WTC11 (cell line): Measurements from ENCODE around the gene NTN3. TPM values are rescaled to one million over a fixed set of nuclear protein-coding genes. Genes with fewer than 3 reads are reported as not detected.
A peak's percentile ranks its signal among the peaks of the same experiment; 100 is the strongest.

Experiments used
- ATAC-seq: fragments of 200-7000 bp; cut with Tn5 transposase; 2 replicates; pipeline ENCODE4 v1.10.0; 2021; ENCODE audit warnings: mild to moderate bottlenecking, moderate library complexity
- CTCF ChIA-PET: fragments of 300-600 bp; sonication (Branson Sonifier 250); formaldehyde crosslinking; loops from one replicate; lab custom pipeline; 2021; ENCODE audit warnings: antibody characterized with exemption; lab: Charles Lee
- POLR2A ChIA-PET: fragments of 350-600 bp; sonication (Branson Sonifier 250); formaldehyde crosslinking; loops from one replicate; lab custom pipeline; 2021; ENCODE audit warnings: antibody characterized with exemption; lab: Charles Lee
- DNase-seq: peaks from one replicate; pipeline ENCODE4 v3.0.0; 2021; ENCODE audit warnings: low spot score
- H3K27ac Mint-ChIP-seq: 2 replicates; pipeline ENCODE4 v1.8.0; 2021; ENCODE audit warnings: mixed read lengths
- H3K27me3 Mint-ChIP-seq: 2 replicates; pipeline ENCODE4 v1.8.0; 2021; ENCODE audit warnings: low read depth, mild to moderate bottlenecking, moderate library complexity, mixed read lengths
- H3K36me3 Mint-ChIP-seq: 2 replicates; pipeline ENCODE4 v1.8.0; 2021; ENCODE audit warnings: mixed read lengths
- H3K4me1 Mint-ChIP-seq: 2 replicates; pipeline ENCODE4 v1.8.0; 2022; ENCODE audit warnings: mixed read lengths
- H3K4me3 Mint-ChIP-seq: 2 replicates; pipeline ENCODE4 v1.8.0; 2021; ENCODE audit warnings: mild to moderate bottlenecking, moderate library complexity, mixed read lengths
- H3K9me3 Mint-ChIP-seq: 2 replicates; pipeline ENCODE4 v1.8.0; 2021; ENCODE audit warnings: mixed read lengths
- ATF6 ChIP-seq: sonication (generic); formaldehyde crosslinking; IDR thresholded peaks from 2 replicates; pipeline ENCODE4 v1.8.1; 2023; ENCODE audit warnings: mild to moderate bottlenecking, missing genetic modification reagents
- GTF2I ChIP-seq: fragments of 250-450 bp; sonication (Bioruptor Pico); conservative IDR thresholded peaks from 2 replicates; pipeline ENCODE4 v1.4.0; 2021; ENCODE audit warnings: mild to moderate bottlenecking
- NFE2L1 ChIP-seq: sonication (generic); formaldehyde crosslinking; IDR thresholded peaks from 2 replicates; pipeline ENCODE4 v1.8.1; 2023; ENCODE audit warnings: missing genetic modification reagents
- NR3C1 ChIP-seq: sonication (generic); formaldehyde crosslinking; conservative IDR thresholded peaks from 2 replicates; pipeline ENCODE4 v1.8.1; 2023; ENCODE audit warnings: low read depth, mild to moderate bottlenecking, missing genetic modification reagents
- PREB ChIP-seq: sonication (generic); formaldehyde crosslinking; IDR thresholded peaks from 2 replicates; pipeline ENCODE4 v1.8.1; 2022; ENCODE audit warnings: mild to moderate bottlenecking, missing genetic modification reagents, moderate library complexity, borderline replicate concordance
- SP1 ChIP-seq: sonication (generic); formaldehyde crosslinking; conservative IDR thresholded peaks from 2 replicates; pipeline ENCODE4 v1.8.1; 2022; ENCODE audit warnings: missing genetic modification reagents
- TCF7 ChIP-seq: sonication (generic); formaldehyde crosslinking; IDR thresholded peaks from 2 replicates; pipeline ENCODE4 v1.8.0; 2022; ENCODE audit warnings: mild to moderate bottlenecking, low read depth, missing genetic modification reagents, moderate library complexity
- TP53 ChIP-seq: sonication (generic); formaldehyde crosslinking; IDR thresholded peaks from 2 replicates; pipeline ENCODE4 v1.8.1; 2023; ENCODE audit warnings: mild to moderate bottlenecking, missing genetic modification reagents
- ZNF138 ChIP-seq: sonication (generic); formaldehyde crosslinking; conservative IDR thresholded peaks from 2 replicates; pipeline ENCODE4 v1.8.1; 2022; ENCODE audit warnings: mild to moderate bottlenecking, moderate library complexity, missing genetic modification reagents
- ZNF416 ChIP-seq: fragments of 250-450 bp; sonication (Bioruptor Pico); IDR thresholded peaks from 2 replicates; pipeline ENCODE4 v1.9.0; 2021; ENCODE audit warnings: mild to moderate bottlenecking, inconsistent platforms
- total RNA-seq: library from RNA; stranded (reverse); gene quantifications from 3 replicates; pipeline ENCODE4 v1.2.3, GENCODE V29; 2021
- TF ChIP-seq, protein P1 (sequence below): sonication (generic); formaldehyde crosslinking; IDR thresholded peaks from 2 replicates; pipeline ENCODE4 v1.8.1; 2023; ENCODE audit warnings: mild to moderate bottlenecking, moderate library complexity, missing genetic modification reagents
- TF ChIP-seq, protein P2 (sequence below): sonication (generic); formaldehyde crosslinking; IDR thresholded peaks from 2 replicates; pipeline ENCODE4 v1.8.1; 2023; ENCODE audit warnings: mild to moderate bottlenecking, missing genetic modification reagents, borderline replicate concordance
- TF ChIP-seq, protein P3 (sequence below): fragments of 200-600 bp; IDR thresholded peaks from 2 replicates; pipeline ENCODE4 v1.8.0; 2022; ENCODE audit warnings: antibody characterized with exemption

The NTN3 gene
- total RNA-seq, 1 experiment from 2014 or later, result 0.92 TPM

- no peak for DNase-seq
- TF ChIP-seq PREB (CRISPR knock-in tag) (no peak), ATF6 (CRISPR knock-in tag) (no peak)
- Mint-ChIP-seq H3K27ac (peak overlapping the region; percentile 79; the same call in 1 of the 2 replicates), H3K9me3 (no peaks in the 10 kb centered on the region), H3K4me3 (peak overlapping the region; percentile 80), H3K27me3 (peaks cover 4% of the 10 kb centered on the region), H3K36me3 (no peaks in the 10 kb centered on the region; the same call in 1 of the 2 replicates), H3K4me1 (peaks cover 41% of the 10 kb centered on the region)
- POLR2A ChIA-PET, result interaction anchor here (2.0 kb wide), 1 partner anchor 15 kb away, joined by 6 read pairs; the partner anchor contains the start of gene CEMP1
- no peak for ATAC-seq
- CTCF ChIA-PET, result interaction anchor here (2.9 kb wide), 1 partner anchor 15 kb away, joined by 11 read pairs; no protein-coding TSS in a partner anchor
These were observed 45.5 kb downstream of the NTN3 start for GRCh38 chr16:2516391-2517240.

DNA sequence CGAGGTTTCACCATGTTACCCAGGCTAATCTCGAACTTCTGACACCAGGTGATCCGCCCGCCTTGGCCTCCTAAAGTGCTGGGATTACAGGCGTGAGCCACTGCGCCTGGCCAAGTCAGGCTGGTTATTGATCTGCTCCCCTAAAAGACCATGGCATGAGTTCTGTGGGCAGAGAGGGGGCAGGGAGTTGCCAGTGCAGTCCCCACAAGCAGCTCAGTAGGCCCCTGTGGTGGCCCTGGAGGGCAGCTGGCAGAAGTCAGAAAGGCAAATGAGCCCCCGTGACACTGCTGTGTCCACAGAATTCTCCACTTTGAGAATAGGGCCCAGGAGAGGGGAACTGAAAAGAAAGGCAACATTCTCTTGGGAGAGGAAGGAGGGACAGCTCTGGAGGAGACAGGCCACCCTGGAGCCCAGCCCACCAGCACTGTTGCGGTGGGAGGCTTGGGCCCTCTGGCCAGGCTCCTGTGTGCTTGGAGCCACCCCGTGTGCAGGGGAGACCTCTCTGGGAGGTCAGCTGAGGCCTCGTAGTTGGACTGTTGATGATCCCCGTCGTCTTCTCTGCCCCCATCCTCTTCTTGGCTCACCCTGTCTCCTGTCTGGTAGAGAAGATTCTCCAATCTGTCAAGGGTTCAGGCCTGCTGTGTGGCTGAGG lies 47.0 kb downstream of the NTN3 start:
- ChIA-PET CTCF (interaction anchor here (1.1 kb wide), 1 partner anchor 323 kb away, joined by 4 read pairs; no protein-coding TSS in a partner anchor), POLR2A (interaction anchor here (3.7 kb wide), 1 partner anchor 13 kb away, joined by 17 read pairs; the partner anchor contains the start of gene CEMP1)
- H3K9me3 Mint-ChIP-seq, result no peaks in the 10 kb centered on the region

More for the DNA sequence above, 47.0 kb downstream of the NTN3 start:
- TF ChIP-seq GTF2I (CRISPR knock-in tag), result no peak
- no peak for TF ChIP-seq ZNF416
- TF ChIP-seq, protein P1, sequence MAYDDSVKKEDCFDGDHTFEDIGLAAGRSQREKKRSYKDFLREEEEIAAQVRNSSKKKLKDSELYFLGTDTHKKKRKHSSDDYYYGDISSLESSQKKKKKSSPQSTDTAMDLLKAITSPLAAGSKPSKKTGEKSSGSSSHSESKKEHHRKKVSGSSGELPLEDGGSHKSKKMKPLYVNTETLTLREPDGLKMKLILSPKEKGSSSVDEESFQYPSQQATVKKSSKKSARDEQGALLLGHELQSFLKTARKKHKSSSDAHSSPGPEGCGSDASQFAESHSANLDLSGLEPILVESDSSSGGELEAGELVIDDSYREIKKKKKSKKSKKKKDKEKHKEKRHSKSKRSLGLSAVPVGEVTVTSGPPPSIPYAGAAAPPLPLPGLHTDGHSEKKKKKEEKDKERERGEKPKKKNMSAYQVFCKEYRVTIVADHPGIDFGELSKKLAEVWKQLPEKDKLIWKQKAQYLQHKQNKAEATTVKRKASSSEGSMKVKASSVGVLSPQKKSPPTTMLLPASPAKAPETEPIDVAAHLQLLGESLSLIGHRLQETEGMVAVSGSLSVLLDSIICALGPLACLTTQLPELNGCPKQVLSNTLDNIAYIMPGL (CRISPR knock-in tag), result no peak
- TF ChIP-seq ZNF138 (CRISPR knock-in tag), result no peak
- no peak for TF ChIP-seq ATF6 (CRISPR knock-in tag)
- TF ChIP-seq, protein P2, sequence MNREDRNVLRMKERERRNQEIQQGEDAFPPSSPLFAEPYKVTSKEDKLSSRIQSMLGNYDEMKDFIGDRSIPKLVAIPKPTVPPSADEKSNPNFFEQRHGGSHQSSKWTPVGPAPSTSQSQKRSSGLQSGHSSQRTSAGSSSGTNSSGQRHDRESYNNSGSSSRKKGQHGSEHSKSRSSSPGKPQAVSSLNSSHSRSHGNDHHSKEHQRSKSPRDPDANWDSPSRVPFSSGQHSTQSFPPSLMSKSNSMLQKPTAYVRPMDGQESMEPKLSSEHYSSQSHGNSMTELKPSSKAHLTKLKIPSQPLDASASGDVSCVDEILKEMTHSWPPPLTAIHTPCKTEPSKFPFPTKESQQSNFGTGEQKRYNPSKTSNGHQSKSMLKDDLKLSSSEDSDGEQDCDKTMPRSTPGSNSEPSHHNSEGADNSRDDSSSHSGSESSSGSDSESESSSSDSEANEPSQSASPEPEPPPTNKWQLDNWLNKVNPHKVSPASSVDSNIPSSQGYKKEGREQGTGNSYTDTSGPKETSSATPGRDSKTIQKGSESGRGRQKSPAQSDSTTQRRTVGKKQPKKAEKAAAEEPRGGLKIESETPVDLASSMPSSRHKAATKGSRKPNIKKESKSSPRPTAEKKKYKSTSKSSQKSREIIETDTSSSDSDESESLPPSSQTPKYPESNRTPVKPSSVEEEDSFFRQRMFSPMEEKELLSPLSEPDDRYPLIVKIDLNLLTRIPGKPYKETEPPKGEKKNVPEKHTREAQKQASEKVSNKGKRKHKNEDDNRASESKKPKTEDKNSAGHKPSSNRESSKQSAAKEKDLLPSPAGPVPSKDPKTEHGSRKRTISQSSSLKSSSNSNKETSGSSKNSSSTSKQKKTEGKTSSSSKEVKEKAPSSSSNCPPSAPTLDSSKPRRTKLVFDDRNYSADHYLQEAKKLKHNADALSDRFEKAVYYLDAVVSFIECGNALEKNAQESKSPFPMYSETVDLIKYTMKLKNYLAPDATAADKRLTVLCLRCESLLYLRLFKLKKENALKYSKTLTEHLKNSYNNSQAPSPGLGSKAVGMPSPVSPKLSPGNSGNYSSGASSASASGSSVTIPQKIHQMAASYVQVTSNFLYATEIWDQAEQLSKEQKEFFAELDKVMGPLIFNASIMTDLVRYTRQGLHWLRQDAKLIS, result no peak
- TF ChIP-seq, protein P3, sequence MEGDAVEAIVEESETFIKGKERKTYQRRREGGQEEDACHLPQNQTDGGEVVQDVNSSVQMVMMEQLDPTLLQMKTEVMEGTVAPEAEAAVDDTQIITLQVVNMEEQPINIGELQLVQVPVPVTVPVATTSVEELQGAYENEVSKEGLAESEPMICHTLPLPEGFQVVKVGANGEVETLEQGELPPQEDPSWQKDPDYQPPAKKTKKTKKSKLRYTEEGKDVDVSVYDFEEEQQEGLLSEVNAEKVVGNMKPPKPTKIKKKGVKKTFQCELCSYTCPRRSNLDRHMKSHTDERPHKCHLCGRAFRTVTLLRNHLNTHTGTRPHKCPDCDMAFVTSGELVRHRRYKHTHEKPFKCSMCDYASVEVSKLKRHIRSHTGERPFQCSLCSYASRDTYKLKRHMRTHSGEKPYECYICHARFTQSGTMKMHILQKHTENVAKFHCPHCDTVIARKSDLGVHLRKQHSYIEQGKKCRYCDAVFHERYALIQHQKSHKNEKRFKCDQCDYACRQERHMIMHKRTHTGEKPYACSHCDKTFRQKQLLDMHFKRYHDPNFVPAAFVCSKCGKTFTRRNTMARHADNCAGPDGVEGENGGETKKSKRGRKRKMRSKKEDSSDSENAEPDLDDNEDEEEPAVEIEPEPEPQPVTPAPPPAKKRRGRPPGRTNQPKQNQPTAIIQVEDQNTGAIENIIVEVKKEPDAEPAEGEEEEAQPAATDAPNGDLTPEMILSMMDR, result no peak
- TF ChIP-seq NFE2L1, result no peak
- TF ChIP-seq TP53 (CRISPR knock-in tag), result no peak
- TF ChIP-seq SP1 (CRISPR knock-in tag), result no peak
- no peak for TF ChIP-seq TCF7 (CRISPR knock-in tag)
- no peak for TF ChIP-seq NR3C1 (CRISPR knock-in tag)
- TF ChIP-seq, all 79 proteins: peak for 0
- DNase-seq, result no peak
- no peak for ATAC-seq
- Mint-ChIP-seq H3K36me3 (no peaks in the 10 kb centered on the region; the same call in 1 of the 2 replicates), H3K27me3 (no peaks in the 10 kb centered on the region), H3K27ac (no peak overlapping the region), H3K4me3 (no peak overlapping the region), H3K4me1 (peaks cover 26% of the 10 kb centered on the region)
